Fibroblast of mammary gland (primary cell): ENCODE measurements around the gene MOGAT2.

Experiments used
- DNase-seq: peaks from one replicate; pipeline ENCODE4 v3.0.0-alpha.2; 2010; ENCODE audit warnings: low read depth
- H3K4me3 ChIP-seq: 2 replicates; pipeline ENCODE4 v1.5.1; 2011; ENCODE audit warnings: low read depth, mild to moderate bottlenecking, low read length, moderate library complexity; ENCODE audit not compliant: control insufficient read depth
- TF ChIP-seq, protein P1 (sequence below): conservative IDR thresholded peaks from 2 replicates; pipeline ENCODE4 v1.5.1; 2011; ENCODE audit warnings: low read depth, low read length, inconsistent platforms; ENCODE audit not compliant: control insufficient read depth, insufficient read depth

The MOGAT2 gene

DNA sequence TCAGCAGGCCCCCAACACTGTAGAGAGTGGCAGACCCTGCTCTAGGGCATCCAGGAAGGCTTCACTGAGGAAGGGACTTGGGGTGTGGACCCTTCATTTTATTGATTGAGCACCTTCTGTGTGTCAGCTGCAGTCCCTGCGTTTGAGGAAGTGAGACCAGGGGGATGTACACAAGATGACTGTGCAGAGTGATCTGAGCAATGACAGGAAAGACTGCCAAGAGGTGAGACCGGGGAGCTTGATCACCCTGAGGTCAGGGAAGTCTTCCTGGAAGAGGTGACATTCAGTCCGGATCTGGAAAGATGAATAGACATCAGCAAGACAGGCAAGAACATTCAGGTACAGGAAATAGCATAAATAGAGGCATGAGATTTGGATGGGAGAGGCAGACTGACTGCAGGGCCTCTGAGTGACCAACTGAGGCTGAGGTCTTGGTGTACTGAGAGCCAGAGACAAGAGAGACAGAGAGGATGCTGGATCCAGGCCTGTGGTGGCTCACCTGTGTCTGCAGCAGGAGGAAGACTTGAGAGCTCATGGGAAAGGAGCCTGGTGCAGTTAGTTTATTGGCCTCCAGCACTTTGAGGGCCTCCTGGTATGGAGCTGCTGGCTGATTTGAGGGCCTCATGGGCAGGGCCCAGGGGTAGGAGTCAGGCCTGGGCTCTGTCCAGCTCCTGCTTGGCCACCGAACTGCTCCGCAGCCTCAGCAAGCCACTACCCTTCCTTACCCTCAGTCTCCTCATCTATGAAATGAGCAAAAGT lies 56.1 kb downstream of the MOGAT2 start:
- no peak overlapping the region for H3K4me3 ChIP-seq
- DNase-seq = no peak
- TF ChIP-seq, protein P1, sequence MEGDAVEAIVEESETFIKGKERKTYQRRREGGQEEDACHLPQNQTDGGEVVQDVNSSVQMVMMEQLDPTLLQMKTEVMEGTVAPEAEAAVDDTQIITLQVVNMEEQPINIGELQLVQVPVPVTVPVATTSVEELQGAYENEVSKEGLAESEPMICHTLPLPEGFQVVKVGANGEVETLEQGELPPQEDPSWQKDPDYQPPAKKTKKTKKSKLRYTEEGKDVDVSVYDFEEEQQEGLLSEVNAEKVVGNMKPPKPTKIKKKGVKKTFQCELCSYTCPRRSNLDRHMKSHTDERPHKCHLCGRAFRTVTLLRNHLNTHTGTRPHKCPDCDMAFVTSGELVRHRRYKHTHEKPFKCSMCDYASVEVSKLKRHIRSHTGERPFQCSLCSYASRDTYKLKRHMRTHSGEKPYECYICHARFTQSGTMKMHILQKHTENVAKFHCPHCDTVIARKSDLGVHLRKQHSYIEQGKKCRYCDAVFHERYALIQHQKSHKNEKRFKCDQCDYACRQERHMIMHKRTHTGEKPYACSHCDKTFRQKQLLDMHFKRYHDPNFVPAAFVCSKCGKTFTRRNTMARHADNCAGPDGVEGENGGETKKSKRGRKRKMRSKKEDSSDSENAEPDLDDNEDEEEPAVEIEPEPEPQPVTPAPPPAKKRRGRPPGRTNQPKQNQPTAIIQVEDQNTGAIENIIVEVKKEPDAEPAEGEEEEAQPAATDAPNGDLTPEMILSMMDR = no peak

DNA sequence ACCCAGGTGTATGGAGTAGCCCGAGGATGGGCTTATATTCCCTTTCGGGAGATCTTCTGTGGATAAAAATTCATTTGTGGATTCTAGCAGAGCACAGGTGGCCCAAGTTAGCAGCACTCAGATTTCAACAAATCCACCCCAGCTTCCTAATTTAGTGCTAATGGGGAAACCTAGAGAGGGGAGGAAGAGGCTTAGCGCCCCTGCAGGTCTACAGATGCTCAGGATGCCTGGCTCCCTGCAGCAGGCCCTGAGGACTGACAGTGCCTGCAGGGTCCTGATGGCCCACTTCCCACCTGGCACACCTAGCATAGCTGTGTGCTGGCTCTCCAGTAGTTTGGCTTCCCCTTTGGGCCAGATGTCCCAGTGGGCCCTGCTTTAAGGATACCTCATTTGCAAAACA lies 57.4 kb downstream of the MOGAT2 start:
- DNase-seq = no peak
- TF ChIP-seq, protein P1 = no peak

DNA sequence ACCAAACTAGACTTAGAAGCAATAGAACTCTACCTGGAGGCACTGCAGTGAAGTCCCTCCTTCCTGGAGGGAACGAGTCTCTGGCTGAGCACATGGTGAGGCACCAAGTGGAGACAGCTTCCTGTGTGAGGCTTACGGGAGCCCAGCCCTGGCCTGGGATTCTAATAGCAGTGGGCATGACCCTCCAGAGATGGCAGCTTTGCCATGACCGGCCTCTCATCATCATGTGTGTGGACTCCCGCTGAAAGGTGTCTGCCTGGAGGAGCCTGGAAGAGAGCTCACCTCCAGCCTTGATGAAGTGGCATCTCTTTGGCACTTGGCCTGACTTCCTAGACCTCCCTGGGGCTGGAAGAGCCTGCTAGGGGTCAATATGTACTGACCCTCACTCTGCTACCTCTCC lies 58.9 kb downstream of the MOGAT2 start:
- no peak overlapping the region for H3K4me3 ChIP-seq
- TF ChIP-seq, protein P1 = no peak
- no peak for DNase-seq

More for the DNA sequence above, 57.4 kb downstream of the MOGAT2 start:
- H3K4me3 ChIP-seq = no peak overlapping the region

DNA sequence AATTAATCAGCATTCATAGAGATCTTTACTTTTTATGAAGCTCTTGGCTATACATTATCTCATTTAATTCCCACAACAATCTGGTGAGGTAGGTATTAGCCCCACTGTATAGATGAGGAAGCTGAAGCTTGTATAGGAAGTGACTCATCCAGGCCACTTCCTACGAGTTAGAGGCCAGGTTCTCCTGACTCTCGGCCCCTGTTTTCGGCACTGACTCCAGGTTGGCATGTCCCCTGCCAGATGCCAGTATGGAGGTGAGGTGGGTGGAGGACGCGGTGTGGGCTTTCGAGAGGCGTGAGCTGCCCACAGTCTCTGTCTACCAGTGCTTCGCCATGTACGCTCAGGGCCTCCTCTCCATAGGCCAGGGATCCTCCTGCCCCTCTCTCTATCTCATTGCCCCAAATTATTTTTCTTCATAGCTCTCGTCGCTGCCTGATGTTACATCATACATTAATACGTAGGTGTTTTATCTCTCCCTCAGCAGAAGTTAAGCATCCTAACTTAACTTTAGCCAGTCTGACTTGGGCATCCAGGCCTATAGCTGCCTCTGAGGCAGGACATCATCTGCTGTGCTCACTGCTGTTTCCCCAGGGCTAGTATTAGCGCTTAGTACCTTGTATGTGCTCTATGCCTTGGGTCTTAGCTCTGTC lies 59.9 kb downstream of the MOGAT2 start:
- DNase-seq = peak; percentile 8
- no peak overlapping the region for H3K4me3 ChIP-seq
- TF ChIP-seq, protein P1 = no peak

DNA sequence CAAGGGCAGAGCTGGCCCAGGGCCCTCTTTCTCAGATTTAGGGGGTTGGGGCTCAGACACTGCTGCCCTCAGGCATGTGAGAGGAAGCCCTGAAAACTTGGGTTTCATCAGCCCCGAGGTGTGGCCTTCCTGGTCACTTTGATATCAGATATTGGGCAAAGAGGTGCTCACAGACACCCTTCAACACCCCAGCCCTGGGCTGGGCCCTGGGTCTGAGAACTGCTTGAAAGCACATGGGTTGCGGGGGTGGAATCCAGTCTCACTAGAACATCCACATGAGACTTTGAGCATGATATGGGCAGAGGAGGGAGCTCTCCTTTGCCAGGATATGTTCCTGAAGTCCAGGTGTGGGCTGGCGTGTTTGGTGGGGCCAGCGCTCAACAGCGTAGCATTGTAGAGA lies 61.3 kb downstream of the MOGAT2 start:
- TF ChIP-seq, protein P1 = no peak
- DNase-seq = no peak
- H3K4me3 ChIP-seq = no peak overlapping the region

DNA sequence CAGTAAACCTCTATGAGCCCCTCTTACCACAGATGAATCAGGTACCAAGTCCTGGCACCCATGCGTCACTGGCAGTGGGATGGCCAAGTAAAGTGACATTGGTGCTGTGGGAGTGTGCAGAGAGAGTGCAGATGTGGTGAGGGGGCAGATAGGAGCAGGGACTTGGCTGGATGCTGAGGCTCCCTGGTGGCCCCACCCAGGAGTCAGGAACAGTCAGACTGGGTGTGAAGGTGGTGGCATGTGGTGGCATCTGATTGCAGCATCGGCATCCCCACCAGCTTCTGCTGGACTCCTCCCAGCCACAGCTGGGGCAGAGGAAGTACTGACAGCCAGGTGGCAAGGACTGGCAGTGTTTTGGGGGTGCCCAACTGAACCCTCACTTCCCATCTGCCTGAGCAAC lies 62.3 kb downstream of the MOGAT2 start:
- DNase-seq = no peak
- no peak overlapping the region for H3K4me3 ChIP-seq
- TF ChIP-seq, protein P1 = no peak
